K562 (cell line): ENCODE data around the gene BCL7C. TPM values are rescaled to one million over a fixed set of nuclear protein-coding genes. Genes with fewer than 3 reads are reported as not detected.

Experiments used
- ADNP ChIP-seq: fragments of 200-800 bp; sonication (Bioruptor generic); IDR thresholded peaks from 2 replicates; pipeline ENCODE4 v1.6.1; 2016; ENCODE audit warnings: missing genetic modification characterization, missing compliant biosample characterization
- ARID1B ChIP-seq: fragments of 450-650 bp; IDR thresholded peaks from 2 replicates; pipeline ENCODE4 v1.6.1; 2016; ENCODE audit warnings: antibody characterized with exemption, mild to moderate bottlenecking, inconsistent platforms
- EGR1 ChIP-seq: fragments of 450-650 bp; conservative IDR thresholded peaks from 2 replicates; pipeline ENCODE4 v1.6.1; 2017; ENCODE audit warnings: mild to moderate bottlenecking
- PTRF ChIP-seq: fragments of 450-650 bp; IDR thresholded peaks from 2 replicates; pipeline ENCODE4 v1.6.1; 2016; ENCODE audit warnings: mild to moderate bottlenecking, missing genetic modification characterization, missing compliant biosample characterization
- SMAD2 ChIP-seq: fragments of 150-350 bp; IDR thresholded peaks from 2 replicates; pipeline ENCODE4 v1.6.1; 2014; ENCODE audit warnings: low read depth, mild to moderate bottlenecking, low read length
- SMAD4 ChIP-seq: fragments of 250-450 bp; sonication (Bioruptor Pico); conservative IDR thresholded peaks from 2 replicates; pipeline ENCODE4 v1.8.0; 2021; ENCODE audit warnings: inconsistent platforms, mild to moderate bottlenecking, moderate library complexity
- TGIF2 ChIP-seq: sonication (generic); formaldehyde crosslinking; IDR thresholded peaks from 2 replicates; pipeline ENCODE4 v1.8.1; 2022; ENCODE audit warnings: mild to moderate bottlenecking, missing genetic modification reagents, moderate library complexity
- ZBTB7A ChIP-seq: IDR thresholded peaks from 2 replicates; pipeline ENCODE4 v1.6.1; 2011; ENCODE audit warnings: low read depth, mild to moderate bottlenecking, low read length, moderate library complexity, borderline replicate concordance; ENCODE audit not compliant: control insufficient read depth
- ZNF512 ChIP-seq: IDR thresholded peaks from 2 replicates; pipeline ENCODE4 v1.6.1; 2016; ENCODE audit warnings: missing genetic modification characterization, missing compliant biosample characterization
- polyA plus RNA-seq, 8 experiments: library from polyadenylated mRNA; depleted of rRNA in 4 of 8; stranded (reverse) in 5 of 8; unstranded in 3 of 8; fragments of >200 nt; fragmentation: Nextera tagmentation in 2 of 8; fragmentation: Illumina TruSeq in 1 of 8; extraction: Ambion mirVana in 2 of 8; extraction: Trizol in 1 of 8; gene quantifications; 2 replicates each; pipeline versions ENCODE4 v1.2.1 to v1.2.3, GENCODE V29; 2011 to 2014; ENCODE audit warnings: inconsistent platforms in 1 of 8, missing spikeins in 1 of 8
- total RNA-seq, 7 experiments: library from RNA; depleted of rRNA in 6 of 7; stranded (reverse); fragments of >200 nt in 6 of 7; fragmentation: Illumina TruSeq in 2 of 7; extraction: Trizol in 2 of 7; gene quantifications; 2 replicates each; pipeline versions ENCODE4 v1.2.1 to v1.2.3, GENCODE V29; 2011 to 2021; ENCODE audit warnings: low replicate concordance in 1 of 7

The BCL7C gene
- total and polyA plus RNA-seq, 9 of the 15 experiments (the other 6 are each of a cell fraction or from before 2014, with no cell fraction given), result 1.7 to 85.8 (median 19.6) TPM

DNA sequence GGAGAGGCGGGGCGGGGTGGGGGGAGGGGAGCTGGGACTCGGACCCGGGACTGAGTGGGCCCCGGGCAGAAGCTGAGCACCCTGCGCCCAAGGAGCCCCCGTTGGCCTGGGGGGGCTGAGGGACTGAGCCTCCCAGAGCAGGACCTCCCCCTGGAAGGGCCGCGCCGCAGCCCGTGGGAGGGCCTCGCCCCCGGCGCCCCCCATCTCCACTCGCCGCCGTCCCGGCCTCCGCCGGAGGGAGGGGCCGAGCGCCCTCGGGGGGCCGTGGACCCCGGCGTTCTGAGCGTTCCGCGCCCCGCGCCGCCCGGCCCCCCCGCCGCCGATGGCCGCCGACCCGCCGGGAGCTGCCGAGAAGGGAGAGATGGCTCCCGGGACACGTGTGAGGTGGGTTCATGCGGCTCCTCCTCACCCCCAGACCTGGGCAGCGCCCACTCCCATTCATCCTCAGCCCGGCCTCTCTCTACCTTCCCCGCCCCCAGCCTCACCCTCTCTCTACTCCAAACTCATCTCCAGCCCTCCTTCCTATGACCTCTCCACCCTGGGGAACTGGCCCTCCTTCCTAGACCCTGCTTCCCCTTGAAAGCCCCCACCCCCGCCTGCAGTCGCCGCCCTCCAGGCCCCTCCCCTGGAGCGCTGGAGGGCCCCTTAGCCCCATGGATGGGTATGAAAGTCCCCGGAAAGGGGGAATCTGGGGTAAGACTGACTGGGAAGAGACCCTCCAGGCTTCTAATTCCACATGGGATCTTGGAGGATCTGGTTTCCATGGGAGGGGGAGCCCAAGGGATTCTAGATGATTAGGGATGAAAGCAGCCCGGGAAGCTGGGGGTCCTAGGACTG, 30.4 kb upstream of the BCL7C start (continued):
- TF ChIP-seq ZNF512 (tag), result no peak
- TF ChIP-seq SMAD4 (CRISPR knock-in tag), result 0 out of 2 replicates have a peak, but pooled peaks have one; percentile 26
- no peak for TF ChIP-seq PTRF (tag)
- TF ChIP-seq EGR1, result peak; percentile 35
- no peak for TF ChIP-seq ARID1B
- no peak for TF ChIP-seq SMAD2
- no peak for TF ChIP-seq ADNP (tag)
- TF ChIP-seq ZBTB7A, result peak; percentile 70; the same call in 1 of the 2 replicates
- TF ChIP-seq TGIF2 (CRISPR knock-in tag), result no peak
- TF ChIP-seq, all 486 proteins: peak for 11
